Stimulated activated CD8-positive, alpha-beta memory T cell treated with anti-CD3 and anti-CD28 coated beads, Interleukin-15, amount 100 ng/mL, for 24 hours (primary cell): ENCODE data around the gene LRRC43.
"Not testable (repeated sequence)": the region's sequence is repeated elsewhere in the genome, so short reads cannot be mapped to it uniquely, and the experiment has no call there.

ENCODE experiments used
- DNase-seq: peaks from one replicate; pipeline ENCODE4 v3.0.0-alpha.2; 2020; ENCODE audit warnings: low read depth

The LRRC43 gene

DNA sequence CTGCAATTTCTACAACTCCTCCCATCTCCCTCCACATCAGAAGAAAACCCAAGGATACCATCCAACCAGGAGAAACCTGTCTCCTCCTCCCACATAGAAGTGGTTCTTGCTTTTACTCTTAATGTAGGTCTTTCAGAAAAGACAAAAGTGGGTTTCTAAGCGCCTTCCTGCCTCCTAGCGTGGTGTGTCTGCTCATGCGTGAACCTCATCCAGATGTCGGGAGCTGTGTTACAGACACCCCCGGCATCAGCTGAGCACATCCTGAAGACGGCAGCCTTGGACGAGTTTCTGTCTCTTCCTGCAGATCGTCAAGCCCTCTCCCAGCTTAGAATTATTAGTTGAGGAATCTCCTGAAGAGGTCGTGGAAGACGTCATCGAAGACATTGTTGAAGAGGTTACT is 9.5 kb downstream of the LRRC43 start:
- DNase-seq: no peak

DNA sequence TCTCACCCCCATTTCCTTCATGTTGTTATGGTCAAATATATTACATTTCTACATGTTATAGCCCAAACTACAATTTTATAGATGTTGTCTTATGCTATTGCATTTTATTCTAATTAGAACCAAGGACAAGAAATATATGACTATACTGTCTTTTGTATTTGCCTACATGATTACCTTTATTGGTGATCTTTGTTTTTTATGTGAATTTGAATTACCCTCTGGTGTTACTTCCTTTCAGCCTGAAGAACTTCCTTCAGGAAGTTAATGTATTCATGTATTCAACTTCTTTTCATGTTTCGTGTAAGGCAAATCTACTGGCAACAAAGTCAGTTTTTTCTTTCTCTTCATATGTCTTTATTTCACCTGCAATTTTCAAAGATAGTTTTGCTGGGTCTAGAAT is 11.9 kb downstream of the LRRC43 start:
- no peak for DNase-seq

DNA sequence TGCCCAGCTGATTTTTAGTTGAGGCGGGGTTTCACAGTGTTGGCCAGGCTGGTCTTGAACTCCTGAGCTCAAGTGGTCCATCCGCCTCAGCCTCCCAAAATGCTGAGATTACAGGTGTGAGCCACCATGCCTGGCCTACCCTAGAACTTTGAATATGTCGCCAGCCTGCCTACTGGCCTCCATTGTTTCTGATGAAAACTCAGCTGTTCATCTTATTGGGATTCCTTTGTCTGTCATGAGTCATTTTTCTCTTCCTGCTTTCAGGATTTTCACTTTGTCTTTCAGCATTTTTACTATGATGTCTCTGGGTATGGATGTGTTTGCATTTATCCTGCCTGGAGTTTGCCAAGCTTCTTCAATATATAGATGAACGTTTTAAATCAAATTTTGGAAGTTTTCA is 12.5 kb downstream of the LRRC43 start:
- DNase-seq: no peak

DNA sequence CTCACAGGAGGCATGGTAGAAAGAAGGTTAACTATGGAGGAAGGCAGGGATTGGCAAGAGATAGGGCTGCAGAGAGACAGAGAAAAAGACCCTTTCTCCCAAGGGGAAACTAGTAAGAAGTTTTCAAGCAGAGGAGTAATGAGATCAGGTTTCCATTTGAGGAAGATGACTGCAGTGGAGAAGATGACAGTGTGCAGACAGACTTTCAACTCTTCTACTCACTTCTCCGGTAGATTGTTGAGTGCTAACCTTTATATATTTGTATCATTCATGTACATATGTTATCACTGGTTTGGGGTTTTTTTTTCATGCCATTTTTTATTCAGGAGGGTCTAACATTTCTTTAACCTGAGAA is 14.7 kb downstream of the LRRC43 start:
- DNase-seq: no peak

DNA sequence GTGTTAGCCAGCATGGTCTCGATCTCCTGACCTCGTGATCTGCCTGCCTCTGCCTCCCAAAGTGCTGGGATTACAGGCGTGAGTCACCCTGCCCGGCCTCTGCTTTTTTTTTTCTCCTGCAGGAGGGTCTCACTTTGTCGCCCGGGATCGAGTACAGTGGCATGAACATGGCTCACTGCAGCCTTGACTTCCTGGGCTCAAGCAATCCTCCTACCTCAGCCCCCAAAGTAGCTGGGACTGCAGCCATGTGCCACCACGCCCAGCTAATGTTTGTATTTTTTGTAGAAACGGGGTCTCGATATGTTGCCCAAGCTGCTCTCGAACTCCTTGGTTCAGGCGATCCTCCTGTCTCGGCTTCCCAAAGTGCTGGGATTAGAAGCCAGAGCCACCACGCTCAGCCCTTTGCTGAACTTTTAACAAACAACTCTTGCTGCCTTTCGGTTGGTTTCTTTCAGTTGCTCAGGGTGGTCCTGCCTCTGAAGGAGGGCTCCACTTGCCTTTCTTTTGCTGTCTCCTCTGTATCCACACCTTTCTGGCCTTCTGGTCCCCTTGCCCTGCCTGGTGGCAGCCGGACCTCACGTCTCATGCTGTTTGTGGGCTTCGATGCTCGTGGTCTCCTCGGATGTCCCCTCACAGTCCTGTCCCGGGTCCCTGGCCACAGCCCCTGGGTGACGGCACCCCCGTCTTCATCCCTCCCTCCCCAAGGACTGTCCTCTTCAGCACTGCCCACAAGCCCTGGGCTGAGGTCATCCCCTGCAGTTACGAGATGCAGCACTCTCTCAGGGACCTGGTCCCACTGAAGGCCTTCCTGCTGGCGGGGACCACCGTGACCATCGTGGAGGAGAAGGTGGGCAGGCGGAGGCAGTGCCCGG is 16.8 kb downstream of the LRRC43 start:
- DNase-seq: no peak

DNA sequence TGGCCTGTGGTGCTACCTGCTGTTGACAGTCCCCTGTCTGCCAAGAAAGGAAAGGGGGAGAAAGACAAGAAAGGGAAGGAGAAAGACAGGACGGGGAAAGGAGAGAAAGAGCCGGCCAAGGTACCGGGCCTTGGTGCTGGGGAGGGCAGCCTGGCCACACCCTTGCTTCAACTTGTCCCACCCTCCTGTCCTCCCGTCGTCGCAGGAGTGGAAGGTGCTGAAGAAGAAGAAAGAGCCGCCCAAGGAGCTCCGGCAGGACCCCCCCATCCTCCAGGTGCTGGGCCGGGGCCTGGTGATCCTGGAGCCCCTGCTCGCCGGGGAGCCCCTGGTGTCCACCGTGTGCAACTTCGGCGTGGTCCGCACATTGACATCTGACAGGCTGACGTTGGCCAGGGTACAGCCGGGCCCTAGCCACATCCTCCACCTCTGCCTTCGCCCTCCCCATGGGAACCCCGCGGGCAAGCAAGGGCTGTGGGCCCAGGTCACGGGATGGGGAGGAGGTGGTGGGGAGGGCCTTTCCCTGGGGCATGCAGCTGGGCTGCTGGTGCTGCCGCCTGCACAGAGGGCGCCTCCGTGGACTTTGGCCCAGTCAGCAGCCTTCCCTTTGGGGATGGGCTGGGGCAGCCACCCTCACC is 17.7 kb downstream of the LRRC43 start:
- DNase-seq: no peak

DNA sequence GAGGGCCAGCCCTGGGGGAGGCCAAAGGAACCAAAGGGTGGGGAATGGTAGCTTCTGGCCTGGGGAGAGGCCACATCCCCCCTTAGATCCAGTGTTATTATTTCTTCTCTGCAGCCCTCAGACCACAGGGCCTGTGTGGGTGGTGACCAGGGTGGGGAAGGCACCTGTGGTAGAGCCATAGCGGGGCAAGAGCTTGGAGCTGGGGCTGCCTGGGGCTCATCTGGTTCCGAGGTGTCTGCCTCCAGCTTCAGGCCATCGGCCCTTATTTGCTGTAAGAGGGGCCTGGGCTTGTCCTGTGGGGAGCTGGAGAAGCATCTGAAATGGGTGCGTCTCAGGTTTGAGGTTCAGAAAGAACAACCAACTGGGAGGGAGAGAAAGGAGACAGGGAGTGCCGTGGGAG is 18.5 kb downstream of the LRRC43 start:
- no peak for DNase-seq

DNA sequence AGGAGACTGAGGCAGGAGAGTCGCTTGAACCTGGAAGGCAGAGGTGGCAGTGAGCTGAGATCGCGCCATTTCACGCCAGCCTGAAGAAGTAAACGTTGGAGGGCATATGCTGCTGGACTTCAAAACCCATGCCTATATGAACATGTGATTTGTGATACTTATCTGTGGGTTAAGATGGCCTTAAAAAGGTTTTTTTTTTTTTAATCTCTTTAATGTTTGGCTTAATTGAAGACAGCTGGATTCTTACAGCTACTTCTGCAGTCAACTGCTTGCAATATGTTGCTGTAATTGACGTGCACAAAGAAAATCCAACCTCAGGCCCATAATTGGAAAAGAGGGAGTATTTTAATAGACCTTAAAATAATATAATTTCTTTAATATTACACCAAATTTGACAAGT is 19.1 kb downstream of the LRRC43 start:
- DNase-seq: no peak

DNA sequence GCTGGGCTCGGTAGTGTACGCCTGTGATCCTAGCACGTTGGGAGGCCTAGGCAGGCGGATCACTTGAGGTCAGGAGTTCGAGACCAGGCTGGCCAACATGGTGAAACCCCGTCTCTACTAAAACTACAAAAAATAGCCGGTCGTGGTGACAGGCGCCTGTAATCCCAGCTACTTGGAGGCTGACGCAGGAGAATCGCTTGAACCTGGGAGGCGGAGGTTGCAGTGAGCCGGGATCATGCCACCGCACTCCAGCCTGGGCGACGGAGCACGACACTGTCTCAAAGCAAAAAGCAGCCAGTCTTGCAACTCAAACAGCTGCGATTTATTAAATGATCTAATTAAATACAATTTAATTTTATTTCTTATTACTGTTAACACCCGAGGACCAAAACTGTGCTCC is 19.9 kb downstream of the LRRC43 start:
- not testable (repeated sequence) for DNase-seq

DNA sequence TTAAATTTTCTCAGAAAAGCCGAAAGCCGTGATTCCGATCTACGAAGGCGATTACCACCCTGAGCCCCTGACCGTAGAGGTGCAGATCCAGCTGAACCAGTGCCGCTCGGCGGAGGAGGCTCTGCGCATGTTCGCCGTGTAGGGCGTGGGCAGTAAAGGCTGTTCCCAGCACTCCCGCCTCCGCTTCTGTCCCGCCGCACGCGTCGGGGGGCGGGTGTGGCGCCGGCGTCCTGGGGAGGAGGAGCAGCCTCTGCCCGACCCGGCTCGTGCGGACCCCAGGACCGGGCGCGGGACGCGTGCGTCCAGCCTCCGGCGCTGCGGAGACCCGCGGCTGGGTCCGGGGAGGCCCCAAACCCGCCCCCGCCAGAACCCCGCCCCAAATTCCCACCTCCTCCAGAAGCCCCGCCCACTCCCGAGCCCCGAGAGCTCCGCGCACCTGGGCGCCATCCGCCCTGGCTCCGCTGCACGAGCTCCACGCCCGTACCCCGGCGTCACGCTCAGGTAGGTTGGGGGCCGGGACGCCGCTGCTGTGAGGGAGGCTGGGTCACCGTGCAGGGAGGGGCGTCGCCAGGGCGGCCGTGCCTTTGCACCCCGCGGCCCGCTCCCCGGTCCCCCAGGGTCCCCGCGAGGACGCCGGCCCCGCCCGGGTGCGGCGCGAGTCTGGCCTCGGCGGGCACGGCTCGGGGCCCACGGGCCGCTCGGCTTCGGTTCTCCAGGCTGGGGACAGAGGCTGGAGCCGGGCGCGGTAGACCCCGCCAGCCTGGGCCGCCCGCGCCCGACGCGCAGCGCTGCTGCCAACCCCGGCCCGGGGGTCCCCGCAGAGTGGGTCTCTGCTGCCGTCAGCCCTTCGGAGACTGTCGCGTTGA is 20.6 kb downstream of the LRRC43 start, which contains the start of gene B3GNT4:
Gene B3GNT4 (plus strand): TSS at position 409 of the 866 bp plus-strand sequence. CDS start 910 bp downstream, outside the sequence.
- no peak for DNase-seq

DNA sequence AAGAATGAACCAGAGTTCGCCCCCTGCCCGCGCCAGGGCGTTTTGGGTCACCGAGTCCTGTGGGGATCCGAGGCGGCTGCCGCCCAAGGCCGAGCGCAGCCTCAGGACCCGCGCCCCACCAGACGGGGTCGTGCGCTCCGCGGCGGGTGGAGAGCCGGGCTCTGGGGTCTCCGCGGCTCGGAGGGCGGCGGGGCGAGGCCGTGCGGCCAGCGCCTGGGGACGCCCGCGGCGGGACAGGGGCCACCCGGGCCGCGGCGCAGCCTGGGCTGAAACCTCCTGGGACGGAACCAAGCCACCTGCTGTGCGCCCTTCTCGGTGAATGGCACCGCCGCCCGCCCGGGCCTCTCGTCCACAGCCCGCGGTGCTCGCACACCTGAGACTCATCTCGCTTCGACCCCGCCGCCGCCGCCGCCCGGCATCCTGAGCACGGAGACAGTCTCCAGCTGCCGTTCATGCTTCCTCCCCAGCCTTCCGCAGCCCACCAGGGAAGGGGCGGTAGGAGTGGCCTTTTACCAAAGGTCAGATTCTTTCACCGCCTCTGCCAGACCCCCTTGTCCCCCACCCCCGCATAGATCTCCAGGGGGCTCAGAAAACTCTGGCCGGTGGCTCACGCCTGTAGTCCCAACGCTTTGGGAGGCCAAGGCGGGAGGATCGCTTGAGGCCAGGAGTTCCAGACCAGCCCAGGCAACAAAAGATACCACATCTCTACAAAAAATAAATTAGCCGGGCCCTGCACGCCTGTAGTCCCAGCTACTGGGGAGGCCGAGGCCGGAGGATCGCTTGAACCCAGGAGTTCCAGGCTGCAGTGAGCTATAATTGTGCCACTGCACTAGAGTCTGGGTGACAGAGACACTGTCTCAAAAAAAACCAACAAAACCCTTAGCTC is 21.5 kb downstream of the LRRC43 start:
- no peak for DNase-seq

DNA sequence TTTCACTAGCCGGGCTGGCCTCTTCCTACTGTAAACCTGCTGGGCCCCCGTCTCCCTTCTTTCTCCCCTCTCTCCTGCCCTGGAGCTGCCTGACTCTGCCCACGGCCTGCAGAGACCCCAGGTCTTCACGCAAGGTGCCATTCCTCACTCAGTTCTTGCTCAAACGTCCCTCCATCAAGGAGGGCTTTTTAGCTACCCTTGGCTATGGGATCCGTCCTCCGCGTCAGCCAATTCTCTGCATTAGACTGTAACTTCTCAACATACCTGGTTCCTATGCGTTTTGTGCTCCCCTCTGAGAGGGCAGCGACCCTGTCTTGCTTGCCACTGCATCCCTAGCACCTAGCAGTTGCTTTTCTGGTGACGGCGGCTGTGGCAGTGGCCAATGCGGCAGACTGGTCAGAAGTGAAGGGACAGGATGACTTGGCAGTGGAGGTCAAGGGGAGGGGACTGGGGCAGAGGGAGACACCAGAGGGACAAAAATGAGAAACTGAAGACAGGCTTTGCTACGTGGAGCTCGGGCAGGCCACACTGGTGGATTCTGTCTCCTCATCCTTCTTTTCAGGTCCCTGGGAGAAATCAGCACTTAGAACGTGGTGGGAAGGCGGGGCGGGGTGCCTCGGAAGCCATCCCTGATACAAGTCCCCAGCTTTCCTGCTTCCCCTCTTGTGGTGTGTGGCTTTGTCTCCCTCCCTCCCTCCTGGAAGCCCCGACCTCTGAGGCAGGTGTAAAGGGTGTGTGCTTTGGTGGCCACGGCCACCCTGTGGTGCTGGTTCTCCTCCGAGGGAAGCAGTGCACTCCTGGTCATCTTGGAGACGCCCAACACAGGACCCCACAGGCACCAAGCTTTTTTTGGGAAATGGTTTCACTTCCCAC is 22.4 kb downstream of the LRRC43 start:
- DNase-seq: no peak

DNA sequence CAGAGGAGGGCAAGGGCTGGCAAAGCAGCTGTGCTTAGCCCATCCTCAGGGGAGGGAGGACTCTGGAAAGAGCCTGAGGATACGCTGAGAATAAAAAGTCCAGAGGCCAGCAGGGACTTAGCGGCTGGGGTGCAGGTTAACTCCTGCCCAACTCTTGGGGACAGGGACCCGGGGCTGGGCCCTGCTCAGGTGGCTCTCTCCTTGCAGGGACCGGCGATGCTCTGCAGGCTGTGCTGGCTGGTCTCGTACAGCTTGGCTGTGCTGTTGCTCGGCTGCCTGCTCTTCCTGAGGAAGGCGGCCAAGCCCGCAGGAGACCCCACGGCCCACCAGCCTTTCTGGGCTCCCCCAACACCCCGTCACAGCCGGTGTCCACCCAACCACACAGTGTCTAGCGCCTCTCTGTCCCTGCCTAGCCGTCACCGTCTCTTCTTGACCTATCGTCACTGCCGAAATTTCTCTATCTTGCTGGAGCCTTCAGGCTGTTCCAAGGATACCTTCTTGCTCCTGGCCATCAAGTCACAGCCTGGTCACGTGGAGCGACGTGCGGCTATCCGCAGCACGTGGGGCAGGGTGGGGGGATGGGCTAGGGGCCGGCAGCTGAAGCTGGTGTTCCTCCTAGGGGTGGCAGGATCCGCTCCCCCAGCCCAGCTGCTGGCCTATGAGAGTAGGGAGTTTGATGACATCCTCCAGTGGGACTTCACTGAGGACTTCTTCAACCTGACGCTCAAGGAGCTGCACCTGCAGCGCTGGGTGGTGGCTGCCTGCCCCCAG is 23.4 kb downstream of the LRRC43 start:
- no peak for DNase-seq

DNA sequence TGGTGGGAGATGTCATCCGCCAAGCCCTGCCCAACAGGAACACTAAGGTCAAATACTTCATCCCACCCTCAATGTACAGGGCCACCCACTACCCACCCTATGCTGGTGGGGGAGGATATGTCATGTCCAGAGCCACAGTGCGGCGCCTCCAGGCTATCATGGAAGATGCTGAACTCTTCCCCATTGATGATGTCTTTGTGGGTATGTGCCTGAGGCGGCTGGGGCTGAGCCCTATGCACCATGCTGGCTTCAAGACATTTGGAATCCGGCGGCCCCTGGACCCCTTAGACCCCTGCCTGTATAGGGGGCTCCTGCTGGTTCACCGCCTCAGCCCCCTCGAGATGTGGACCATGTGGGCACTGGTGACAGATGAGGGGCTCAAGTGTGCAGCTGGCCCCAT is 24.1 kb downstream of the LRRC43 start:
- DNase-seq: no peak

DNA sequence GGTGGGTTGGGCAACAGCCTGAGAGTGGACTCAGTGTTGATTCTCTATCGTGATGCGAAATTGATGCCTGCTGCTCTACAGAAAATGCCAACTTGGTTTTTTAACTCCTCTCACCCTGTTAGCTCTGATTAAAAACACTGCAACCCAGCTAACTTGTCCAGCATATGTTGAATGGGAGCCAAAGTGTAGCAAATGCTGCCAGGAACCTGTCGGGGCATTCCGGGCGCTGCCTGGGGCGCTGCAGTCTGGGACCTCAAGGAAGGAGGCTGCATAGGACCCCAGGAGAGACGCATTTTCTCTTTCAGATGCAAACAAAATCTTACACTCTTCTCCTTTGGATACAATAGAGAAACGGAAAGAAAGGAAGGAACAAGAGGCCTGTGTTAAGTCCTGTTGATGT is 24.5 kb downstream of the LRRC43 start:
- no peak for DNase-seq

DNA sequence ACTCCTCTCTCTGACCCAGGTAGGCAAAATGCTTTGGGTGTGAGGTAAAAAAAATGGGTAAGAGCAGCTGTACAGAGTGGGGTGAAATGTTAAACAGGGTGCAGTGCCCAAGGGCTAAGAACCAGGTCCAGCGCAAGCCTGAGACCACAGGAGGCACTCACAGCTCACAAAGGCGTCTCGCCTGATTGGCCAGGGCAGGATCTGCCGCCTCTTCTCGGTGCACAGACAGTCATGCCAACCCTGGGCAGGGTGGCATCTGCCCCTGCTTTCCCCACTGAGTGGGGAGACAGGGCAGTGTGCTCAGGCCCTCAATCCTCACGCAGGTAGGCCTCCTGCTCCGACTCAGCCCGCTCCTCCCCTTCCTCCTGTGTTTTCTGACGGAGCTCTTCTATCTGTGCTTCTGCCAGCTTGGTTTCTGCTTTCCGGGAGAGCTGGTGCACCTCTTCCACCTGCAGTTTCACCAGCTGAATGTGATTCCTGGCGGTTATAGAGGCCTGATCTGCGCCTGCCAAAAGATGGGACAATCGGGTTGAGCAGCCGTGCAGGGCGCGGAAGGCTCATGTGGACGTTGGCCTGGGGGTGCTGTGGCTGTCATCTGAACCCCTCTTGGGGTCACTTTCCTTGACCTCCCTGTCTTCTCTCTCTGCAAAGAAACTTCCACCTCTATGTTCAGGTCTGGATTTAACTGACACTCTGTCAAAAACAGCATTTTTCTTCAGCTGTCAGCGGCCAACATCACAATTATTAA is 25.3 kb downstream of the LRRC43 start:
- DNase-seq: no peak

DNA sequence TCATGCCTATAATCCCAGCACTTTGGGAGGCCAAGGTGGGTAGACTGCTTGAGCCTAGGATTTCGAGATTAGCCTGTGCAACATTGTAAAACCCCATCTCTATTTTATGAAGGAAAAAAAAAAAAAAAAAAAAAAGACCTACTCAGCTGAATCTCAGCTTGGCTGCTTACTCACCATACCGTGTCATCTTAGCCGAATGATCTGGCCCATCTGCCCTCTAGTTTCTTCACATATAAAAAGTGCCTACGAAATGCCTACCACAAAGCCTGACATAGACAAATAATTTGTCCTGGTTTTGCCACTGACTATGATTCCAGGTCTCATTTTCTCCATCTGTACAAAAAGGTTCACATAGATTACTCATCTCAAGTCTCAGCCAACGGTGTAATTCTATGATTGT is 32.8 kb downstream of the LRRC43 start:
- no peak for DNase-seq

DNA sequence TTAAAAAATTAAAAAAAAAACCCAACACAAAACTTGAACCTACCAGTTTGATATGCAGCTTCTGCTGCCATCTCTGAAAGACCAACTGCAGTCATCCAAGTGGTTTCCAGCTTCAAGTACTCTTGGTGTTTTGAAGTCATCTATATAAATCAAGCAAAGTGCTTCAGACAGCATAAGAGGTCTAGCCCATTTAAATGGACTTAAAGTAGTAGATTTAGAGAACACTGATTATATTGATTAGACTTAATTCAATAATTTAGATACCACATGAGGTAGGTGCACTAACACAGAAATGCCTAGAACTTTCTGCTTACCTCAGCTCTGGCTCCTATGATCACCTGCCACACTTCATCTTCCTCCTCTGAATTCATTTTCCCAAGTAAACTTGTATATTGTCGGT is 33.5 kb downstream of the LRRC43 start:
- no peak for DNase-seq

DNA sequence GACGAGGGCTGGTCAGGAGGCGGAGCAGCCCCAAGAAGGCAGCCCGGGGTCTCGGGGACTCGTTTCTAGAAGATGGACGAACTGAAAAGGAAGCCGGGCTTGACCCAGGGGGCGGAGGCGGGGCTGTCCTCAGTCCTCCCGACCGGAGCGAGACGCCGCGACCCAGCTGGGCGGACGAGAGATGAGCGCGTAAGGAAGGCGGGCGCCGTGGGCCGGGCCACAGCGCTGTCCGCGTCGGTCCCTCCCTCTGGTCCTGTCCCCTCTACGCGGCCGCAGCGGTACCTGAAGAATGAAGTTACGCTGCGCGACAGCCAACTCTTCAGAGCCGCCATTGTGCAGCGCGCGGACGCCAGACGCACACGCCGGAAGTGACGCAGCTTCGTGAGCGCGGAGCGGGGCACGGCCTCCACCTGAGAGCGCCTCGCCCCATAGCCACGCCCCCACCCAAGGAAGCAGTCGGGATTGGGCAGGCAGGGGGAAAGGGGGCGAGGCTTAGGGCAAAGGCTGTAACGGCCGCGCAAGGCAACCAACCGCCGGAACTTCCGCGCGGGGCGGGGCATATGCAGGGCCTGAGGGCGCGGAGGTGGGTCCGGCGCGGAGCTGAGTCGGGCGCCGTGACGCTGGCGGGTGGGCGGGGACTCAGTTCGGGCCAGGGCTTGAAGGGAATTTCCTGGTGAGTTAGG is 42.9 kb downstream of the LRRC43 start, which contains the start of gene DIABLO:
Gene DIABLO (minus strand): TSS at position 370 of the 683 bp plus-strand sequence. CDS start 38 bp downstream, at position 332.
- DNase-seq: peak; percentile 99
